Lower leg skin (tissue), 4 donors: ENCODE measurements around the gene HOXC4. TPM values are rescaled to one million over a fixed set of nuclear protein-coding genes. Genes with fewer than 3 reads are reported as not detected.
A peak's percentile ranks its signal among the peaks of the same experiment; 100 is the strongest.
"Not testable (repeated sequence)": the region's sequence is repeated elsewhere in the genome, so short reads cannot be mapped to it uniquely, and the experiment has no call there.

ENCODE experiments used
- DNase-seq, 2 donors: peaks; one replicate each; pipeline ENCODE4 v3.0.0-alpha.2; 2019; ENCODE audit warnings: low spot score in 2 of 2
- H3K4me3 ChIP-seq: fragments of 200-600 bp; sonication (generic); 2 replicates; pipeline ENCODE4 v1.5.1; 2017; ENCODE audit warnings: mild to moderate bottlenecking, low read depth; ENCODE audit not compliant: poor library complexity, severe bottlenecking
- POLR2A ChIP-seq, 2 donors: fragments of 450-650 bp; IDR thresholded peaks; one replicate each; pipeline ENCODE4 v1.6.1; 2016 to 2017; ENCODE audit warnings: antibody characterized with exemption in 2 of 2, mild to moderate bottlenecking in 1 of 2, moderate library complexity in 1 of 2
- whole genome bisulfite sequencing, 2 donors: methylation state at CpG; one replicate each; pipeline ENCODE4 v1.1.5; 2018; 5-methylcytosine and 5-hydroxymethylcytosine counted together
- intact Hi-C: fragments of 100-400 bp; cut with DNase I; formaldehyde crosslinking; loops from one replicate; pipeline ENCODE4 v1.15.0; 2023; ENCODE audit warnings: low total_unique reads
- total RNA-seq, 4 donors: library from RNA; depleted of rRNA; stranded (reverse); fragments of >200 nt; gene quantifications; one replicate each; pipeline ENCODE4 v1.1.0, GENCODE V29; 2016
- TF ChIP-seq, protein P1 (sequence below), 3 donors: fragments of 450-650 bp; IDR thresholded peaks; one replicate each; pipeline ENCODE4 v1.5.1; 2016; ENCODE audit warnings: antibody characterized with exemption in 3 of 3, mild to moderate bottlenecking in 3 of 3, moderate library complexity in 2 of 3

HOXC4 gene
- total RNA-seq, 4 donors from 2014 or later, result 1.7 to 6.1 (median 3.2) TPM

DNA sequence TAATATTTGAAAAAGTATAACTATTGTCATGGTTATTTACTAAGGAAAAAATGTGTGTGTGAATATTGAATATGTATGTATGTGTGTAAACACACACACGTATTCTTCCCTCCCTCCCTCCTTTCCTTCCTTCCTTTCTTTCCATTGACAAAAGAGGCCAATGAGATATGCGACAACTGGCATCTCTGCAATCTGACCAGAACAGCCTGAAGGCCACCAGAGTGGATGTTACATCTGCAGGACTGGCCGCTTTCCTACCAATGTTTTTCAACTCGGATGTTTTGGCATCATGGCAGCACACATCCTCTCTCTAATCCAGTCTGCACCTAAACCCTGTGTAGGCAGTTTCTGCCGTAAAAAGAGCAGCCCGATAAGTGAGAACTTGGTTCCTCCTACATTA lies 20.7 kb downstream of the HOXC4 start:
- DNase-seq, result no peak
- WGBS, 2 donors, result 82 to 88% methylated on average over 6 of the region's 6 CpGs
- no peak overlapping the region for H3K4me3 ChIP-seq
- intact Hi-C loops, result no loop called here
- no peak for TF ChIP-seq POLR2A (IDR thresholded peaks at IDR 0.05)

- no peak overlapping the region for H3K4me3 ChIP-seq
- DNase-seq, result no peak
- TF ChIP-seq, protein P1, sequence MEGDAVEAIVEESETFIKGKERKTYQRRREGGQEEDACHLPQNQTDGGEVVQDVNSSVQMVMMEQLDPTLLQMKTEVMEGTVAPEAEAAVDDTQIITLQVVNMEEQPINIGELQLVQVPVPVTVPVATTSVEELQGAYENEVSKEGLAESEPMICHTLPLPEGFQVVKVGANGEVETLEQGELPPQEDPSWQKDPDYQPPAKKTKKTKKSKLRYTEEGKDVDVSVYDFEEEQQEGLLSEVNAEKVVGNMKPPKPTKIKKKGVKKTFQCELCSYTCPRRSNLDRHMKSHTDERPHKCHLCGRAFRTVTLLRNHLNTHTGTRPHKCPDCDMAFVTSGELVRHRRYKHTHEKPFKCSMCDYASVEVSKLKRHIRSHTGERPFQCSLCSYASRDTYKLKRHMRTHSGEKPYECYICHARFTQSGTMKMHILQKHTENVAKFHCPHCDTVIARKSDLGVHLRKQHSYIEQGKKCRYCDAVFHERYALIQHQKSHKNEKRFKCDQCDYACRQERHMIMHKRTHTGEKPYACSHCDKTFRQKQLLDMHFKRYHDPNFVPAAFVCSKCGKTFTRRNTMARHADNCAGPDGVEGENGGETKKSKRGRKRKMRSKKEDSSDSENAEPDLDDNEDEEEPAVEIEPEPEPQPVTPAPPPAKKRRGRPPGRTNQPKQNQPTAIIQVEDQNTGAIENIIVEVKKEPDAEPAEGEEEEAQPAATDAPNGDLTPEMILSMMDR (IDR thresholded peaks at IDR 0.05), result no peak
- no peak for TF ChIP-seq POLR2A (IDR thresholded peaks at IDR 0.05)
- 64 to 67% methylated on average over 6 of the region's 6 CpGs for WGBS, 2 donors
- intact Hi-C loops, result no loop called here
These were observed 21.8 kb downstream of the HOXC4 start for GRCh38 chr12:54075409-54075808.

DNA sequence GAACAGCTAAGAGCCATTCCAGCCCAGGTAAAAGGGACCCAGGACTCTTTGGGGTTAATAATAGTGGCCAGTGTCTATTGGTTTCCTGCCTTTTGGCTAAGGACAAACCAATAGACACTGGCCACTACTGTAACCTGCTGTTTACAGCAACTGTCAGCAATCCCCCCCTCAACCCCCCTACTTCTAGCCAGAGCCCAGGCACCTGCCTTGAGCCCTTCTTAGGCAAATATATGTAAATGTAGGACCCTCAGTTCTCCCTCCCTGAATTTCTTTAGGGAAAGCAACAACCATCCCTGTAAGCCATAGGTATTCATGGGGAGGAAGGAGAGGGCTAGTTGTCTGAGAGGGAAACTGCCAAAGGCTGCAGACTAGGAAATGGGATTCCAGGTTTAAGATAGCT lies 22.3 kb downstream of the HOXC4 start:
- no peak for DNase-seq
- intact Hi-C loops, result no loop called here
- no peak overlapping the region for H3K4me3 ChIP-seq
- TF ChIP-seq, protein P1 (IDR thresholded peaks at IDR 0.05), result no peak
- TF ChIP-seq POLR2A (IDR thresholded peaks at IDR 0.05), result no peak

- intact Hi-C loops, DNase-seq, H3K4me3 ChIP-seq: not testable (repeated sequence)
- WGBS, 2 donors, result 73 to 78% methylated on average over 10 of the region's 10 CpGs
These were observed 24.2 kb downstream of the HOXC4 start for GRCh38 chr12:54077843-54078242.

- intact Hi-C loops, H3K4me3 ChIP-seq, DNase-seq: not testable (repeated sequence)
- 65 to 75% methylated on average over 9 of the region's 9 CpGs for WGBS, 2 donors
These were observed 25.5 kb downstream of the HOXC4 start for GRCh38 chr12:54079115-54079514.

DNA sequence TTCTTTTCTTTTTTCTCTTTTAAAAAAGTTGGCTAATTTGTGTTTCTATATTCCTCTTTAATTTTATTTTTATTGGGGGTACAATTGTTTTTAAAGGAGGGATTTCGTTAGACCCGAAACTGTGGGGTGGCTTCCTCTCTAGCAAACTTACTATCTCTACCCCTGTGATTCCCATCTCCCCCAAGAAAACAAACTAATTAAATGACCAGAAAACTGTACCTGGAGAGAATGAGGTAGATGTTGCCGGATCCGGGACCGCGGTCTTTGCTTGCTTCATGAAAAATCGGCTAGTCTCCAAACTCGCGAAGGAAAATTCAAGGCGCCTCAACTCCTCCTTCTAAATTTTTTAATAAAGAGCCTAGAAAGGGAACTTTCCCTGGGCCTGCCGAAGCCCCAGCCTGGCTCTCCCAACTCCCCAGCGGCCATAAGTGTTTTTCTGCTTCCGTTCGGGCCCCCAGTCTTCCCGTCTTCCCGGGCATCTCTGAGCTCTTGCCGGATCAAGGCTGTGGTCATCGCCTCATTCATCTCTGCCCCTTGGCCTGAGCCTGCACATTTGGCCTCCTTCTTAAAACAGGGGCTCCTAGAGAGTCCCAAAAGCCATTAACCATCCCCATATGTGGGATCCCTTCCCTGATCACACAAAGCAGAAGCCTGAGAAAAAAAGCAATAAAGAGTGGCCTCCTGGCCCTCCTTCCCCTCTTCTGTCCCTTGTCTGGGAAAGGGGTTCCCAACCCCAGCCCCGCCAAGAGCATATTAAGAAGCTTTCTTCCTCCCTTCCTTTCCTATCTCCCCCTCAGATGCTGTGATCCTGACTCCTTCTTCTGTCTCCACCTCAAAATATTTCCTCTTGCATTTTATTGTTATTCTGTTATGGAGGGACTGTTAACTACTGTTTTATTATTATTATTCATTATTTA lies 26.6 kb downstream of the HOXC4 start:
- H3K4me3 ChIP-seq, intact Hi-C loops: not testable (repeated sequence)
- DNase-seq, result peak in 1 of 2 donors; percentile 18
- 65 to 80% methylated on average over 19 of the region's 19 CpGs for WGBS, 2 donors

- intact Hi-C loops, H3K4me3 ChIP-seq, DNase-seq: not testable (repeated sequence)
- 29 to 51% methylated on average over 16 of the region's 16 CpGs for whole genome bisulfite sequencing, 2 donors
These were observed 27.4 kb downstream of the HOXC4 start for GRCh38 chr12:54081053-54081514.

DNA sequence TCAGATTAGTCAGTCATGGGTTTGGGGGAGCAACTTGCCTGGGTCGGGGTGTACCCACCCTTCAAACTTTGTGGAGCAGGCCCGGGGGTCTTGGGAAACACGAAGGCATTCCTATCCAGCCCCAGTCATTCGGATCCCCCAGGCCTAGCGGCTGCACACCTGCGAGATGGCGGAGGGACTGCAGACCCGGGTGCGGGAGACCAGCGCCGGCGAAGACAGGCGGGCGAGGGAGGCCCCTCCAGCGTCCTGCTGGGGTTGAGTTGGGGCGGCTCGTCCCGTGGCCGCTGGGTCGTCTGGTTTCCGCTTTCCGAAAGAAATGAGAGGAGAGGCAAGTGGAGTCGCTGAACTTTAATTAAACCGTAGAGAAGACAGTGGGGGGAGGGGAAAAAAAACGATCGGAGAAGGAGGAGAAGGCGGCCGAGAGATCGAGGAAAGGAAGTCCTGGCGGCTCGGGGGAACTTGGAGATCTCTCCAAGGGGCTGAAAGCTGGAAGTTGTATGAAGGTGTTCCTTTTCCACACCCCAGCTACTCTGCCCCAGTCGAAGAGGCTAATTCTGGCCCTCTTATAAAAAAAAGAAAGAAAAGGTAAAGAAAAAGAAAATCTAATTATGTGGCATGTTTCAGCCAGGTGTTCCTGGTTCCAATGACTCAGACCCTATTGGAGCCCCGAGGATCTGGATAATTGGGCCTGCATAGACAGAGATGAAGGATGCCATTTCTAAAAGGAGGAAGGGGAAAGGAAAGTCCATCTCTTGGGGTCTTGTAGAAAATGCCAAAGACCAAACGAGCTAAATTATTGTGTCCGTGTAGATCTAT lies 28.2 kb downstream of the HOXC4 start:
- peak in 1 of 2 donors; percentile 81 for DNase-seq
- H3K4me3 ChIP-seq, intact Hi-C loops: not testable (repeated sequence)
- WGBS, 2 donors, result 34 to 54% methylated on average over 34 of the region's 35 CpGs
